Stimulated activated CD4-positive, alpha-beta T cell treated with anti-CD3 and anti-CD28 coated beads, Interleukin-4, amount 100 ng/mL, for 24 hours (primary cell): ENCODE data around the gene NYNRIN.

Experiments
- DNase-seq: peaks from one replicate; pipeline ENCODE4 v3.0.0-alpha.2; 2020

The NYNRIN gene

GRCh38 chr14:24463017-24463883, 64.4 kb downstream of the NYNRIN start:
- no peak for DNase-seq

GRCh38 chr14:24463884-24464785, 65.3 kb downstream of the NYNRIN start:
- DNase-seq: no peak

- DNase-seq: no peak
These were observed 66.6 kb downstream of the NYNRIN start for GRCh38 chr14:24465368-24465767.

GRCh38 chr14:24465805-24466204, 67.0 kb downstream of the NYNRIN start:
- no peak for DNase-seq
